ENCODE data around the gene KCTD10.

KCTD10 gene

DNA sequence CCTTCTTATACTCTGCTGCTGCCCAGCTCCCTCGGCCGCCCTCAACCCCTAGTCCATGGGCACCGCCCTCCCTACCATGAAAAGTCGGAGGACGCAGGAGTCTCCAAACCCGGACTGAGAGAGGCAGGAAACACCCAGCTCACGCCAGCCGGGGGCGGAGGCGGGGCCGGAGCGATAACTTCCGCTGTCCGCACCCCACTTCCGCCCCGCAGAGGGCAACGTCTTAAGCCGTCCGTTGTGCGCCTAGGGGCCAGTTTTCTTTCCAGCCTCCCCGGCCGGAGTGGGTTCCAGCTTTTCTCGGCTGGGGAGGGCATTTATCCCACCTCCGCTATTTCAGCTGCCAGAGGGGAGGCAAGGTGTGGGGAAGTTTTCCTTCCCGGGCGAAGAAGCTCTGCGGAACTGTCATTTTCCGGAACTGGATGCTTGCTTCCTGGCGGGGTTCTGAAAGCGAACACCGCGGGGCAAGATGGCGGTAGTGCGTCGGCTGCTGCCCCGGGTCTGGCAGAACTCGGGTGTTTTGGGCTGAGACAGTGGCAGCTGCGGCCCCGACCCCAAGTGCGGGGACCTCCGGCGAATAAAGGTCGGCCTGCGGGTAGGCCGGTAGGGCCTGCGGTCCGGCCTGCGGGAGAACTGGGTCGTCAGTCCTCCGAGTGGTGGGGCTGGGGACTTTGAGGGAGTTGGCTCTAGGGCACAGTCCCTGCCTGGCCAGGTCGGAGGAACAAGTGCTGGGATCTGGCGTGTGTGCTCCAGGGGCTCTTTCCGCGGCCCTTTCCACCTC, at the start of gene KCTD10, which contains the start of gene UBE3B:
KCTD10 (minus strand) TSS at position 116 of the 778 bp plus-strand sequence; CDS start at position 78, 38 bp downstream.
UBE3B (plus strand) TSS at position 450 of the 778 bp plus-strand sequence. CDS start 5,918 bp downstream, outside the sequence.
- DNase-seq = peak; percentile 81

DNA sequence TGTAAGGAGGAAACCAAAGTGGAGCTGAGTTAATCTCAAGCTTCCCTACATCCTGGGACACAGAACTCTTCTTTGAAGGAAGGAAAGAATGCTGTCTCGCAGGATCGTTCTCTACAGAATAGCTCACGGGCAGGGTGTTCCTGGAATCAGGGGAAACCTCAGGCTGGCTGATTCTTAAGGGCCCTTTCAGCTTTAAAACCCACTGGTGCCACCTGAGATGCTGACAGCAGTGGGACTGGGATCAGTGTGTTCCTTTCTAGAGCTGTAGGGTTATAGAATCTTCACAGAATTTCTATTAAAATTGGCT, 48.1 kb upstream of the KCTD10 start:
- DNase-seq = no peak

DNA sequence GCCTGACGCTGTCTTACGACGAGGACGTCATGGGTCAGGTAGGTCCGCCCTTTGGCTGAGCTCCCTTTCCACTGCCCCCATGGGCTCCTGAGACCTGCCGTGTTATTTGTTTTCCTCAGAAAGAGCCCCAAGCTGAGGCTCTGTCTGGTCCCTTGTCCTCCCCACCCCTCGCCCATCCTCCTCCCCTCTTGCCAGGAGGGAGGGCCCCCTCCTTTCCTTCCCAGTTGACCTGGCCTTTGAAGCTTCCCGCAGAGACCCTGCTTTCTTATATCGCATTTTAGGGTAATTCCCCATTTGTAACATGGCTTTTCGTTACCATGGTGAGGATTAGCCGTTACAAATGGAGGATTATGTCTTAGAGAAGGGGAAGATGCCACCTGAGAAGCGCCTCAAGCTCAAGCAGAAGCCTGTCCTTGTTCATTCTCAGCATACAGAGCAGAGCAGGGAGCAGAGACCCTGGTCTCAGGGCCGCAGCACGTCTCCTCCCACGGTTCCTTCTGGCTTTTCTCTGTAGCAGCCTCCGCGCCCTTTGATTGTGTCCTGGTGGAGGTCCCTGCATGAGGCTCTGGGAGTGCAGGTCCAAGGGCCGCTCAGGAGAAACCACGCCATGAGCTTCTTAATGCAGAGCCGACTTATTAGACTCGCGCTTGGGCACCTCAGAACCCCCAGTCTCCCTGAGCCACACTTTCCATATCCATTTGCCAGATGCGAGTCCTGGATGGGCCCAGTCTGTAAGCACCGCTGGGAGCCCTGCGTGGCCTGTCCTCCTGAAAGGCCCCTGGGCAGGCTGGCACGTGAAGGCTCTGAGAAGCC, 47.6 kb upstream of the KCTD10 start:
- no peak for DNase-seq

DNA sequence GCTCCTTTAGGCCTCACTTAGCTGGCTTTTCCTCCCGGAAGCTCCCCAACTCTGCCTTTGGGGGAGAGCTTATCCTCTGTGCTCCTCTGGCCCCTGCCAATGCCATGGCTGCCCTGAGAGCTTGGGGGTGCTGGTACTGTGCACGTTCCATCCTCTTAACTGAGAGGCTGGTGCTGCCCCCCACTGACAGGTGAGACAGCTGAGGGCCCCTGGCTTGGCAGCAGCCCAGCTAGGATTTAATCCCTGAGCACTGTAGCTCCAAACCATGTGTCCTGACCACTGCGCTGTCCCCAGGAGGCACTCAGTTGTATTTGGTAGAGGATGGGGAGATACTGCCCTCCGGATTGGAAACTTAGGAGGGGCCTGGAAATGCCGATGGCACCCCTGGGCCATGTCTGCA, 46.4 kb upstream of the KCTD10 start:
- no peak for DNase-seq

GRCh38 chr12:109523071-109523470, 46.0 kb upstream of the KCTD10 start:
- no peak for DNase-seq

GRCh38 chr12:109521831-109522230, 44.7 kb upstream of the KCTD10 start:
- no peak for DNase-seq

- no peak for DNase-seq
Measured at GRCh38 chr12:109519787-109520186, 42.7 kb upstream of the KCTD10 start.

DNA sequence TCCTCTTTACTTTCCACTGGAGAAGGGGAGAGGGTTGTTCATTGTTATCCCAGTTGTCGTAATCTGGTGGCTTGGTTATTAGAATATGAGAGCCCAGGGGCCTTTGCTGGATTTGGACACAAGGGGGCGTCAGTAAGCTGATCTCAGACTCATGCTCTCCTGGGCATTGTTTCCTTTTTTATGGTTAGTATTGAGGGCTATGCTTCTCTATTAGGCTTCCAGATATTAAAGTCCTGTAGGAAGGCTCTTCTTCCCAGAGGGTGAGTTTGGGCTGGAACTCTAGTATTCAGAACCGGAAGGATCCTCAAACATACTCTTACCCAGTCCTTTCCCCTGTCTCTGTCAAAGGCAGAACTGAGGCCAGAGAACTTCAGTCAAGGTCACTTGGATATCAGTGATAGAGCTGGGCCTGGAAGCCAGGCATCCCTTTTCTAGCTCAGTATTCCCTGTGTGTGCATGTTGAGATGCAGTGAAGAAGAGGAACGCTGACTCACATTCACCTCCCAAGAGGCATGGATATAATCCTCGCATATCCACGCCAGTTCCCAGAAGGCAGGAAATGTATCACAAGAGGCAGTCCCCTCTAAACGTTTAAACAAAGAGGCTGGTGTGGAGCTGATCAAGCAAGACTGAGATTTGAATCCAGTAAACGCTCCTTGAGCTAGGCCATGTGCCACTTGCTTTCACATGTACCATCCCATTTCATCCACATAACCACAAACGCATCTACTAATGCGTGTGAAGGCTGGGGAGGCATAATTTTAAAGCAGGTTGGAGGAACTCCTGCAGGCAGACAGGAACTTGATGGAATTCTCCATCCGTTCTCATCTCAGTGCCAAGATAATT, 41.9 kb upstream of the KCTD10 start:
- peak; percentile 66 for DNase-seq

DNA sequence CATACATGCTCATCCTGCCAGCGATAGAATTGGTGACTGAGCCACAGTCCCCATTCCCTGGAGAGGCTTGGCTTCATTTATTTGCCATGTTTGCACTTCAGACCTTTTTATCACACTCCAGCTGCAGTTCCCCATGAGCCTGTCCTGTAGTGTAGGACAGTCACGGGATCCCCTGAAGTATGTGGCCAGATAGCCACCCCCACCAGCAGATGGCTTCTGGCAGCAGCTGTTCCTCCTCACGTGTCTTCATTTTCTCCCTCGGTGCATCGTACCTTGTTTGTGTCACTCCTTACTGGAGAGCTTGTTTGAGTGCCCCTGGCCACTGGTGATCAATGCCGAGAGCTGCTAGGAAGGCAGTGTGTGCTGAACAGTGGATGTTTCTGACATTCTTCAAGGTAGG, 40.5 kb upstream of the KCTD10 start:
- no peak for DNase-seq

- no peak for DNase-seq
Measured at GRCh38 chr12:109513977-109514376, 36.9 kb upstream of the KCTD10 start.

DNA sequence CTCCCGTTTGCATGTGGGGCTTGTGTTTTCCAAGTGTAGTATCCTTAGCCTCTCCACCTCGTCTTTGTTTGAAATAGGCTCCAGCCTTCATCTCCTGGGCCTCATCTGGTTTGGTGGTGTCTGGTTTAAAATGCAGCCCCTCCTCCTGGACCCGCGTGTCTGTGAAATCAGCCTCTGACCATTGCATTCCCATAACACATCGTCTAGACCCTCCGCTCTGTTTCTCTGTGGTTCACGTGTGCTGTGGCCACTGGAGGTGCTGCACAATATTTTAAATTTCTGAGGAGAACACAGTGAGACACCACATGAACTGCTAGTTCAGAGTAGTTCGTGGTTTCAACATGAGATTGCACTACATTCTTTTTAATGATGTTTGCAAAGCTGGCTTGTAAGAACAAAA, 36.0 kb upstream of the KCTD10 start:
- DNase-seq = no peak

DNA sequence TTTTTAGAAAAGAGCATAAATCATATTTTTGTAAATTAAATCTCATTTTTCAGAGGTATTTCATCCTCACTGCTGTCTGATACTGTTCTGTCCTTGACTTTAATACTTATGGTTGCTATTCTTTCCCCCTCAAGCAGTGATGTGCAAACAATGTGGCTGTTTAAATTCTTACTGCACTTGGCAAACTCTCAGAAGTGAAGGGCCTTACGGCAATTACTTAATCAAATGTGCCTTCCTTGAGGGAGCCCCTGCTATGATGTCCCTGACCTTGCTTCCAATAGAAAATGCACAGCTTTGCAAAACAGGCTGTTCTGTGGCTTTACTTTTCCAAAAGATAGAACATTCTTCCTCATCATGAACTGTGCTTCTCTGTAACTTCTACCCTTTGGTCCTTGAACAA, 35.5 kb upstream of the KCTD10 start:
- no peak for DNase-seq

DNA sequence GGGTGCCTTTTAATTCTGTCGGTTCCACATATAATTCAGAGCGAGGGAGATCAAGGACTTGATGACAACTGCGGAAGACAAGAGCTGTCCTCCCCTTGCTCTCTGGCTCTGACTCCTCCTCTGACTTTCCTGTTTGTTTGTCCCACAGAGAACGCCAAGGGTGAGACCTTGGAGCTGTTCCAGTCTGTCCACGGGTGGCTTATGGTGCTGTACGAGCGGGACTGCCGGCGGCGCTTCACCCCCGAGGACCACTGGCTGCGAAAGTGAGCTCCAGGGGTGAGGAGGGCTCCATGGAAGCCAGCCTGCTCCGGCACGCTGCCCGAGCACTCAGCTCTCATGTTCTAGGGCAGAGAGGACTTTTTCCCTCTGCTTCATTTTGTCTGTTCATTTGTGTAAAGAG, 33.1 kb upstream of the KCTD10 start:
- DNase-seq = no peak

- DNase-seq = no peak
Measured at GRCh38 chr12:109504068-109504467, 27.0 kb upstream of the KCTD10 start.

DNA sequence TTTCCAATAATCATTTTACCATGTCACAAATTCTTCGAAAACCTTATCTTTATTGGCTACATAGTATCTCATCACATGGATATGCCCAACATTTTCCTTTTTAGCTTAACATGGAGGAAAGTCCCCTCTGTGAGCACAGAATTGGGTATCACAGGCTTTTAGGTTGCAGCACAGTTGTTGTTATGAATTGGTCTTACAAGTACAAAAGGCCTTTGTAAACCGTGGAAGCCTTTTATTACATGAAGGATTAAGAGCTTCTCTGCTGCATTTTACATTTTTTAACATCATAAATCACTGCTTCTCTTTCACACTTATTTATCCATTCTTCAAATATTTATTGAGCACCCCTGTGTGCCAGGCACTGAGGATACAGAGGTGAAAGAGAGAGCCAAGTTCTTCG, 26.5 kb upstream of the KCTD10 start:
- DNase-seq = no peak

DNA sequence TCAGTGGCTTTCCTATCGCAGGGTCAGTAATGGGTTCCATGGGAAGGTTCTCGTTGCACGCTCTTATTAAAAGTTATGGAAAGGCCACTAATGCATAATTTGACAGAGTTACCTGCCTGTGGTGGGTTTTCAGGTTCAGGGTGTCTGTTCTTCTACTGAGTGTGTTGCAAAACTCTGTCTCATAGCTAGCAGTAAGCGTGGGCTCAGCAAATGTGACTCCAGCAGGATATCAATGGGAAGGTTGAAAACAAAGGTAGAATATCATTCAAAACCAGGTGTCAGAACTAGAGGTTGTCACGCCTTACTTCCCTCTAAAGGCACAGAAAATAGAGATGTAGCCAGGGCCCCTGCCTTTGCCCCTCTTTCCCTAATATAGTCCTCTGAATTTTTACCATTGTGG, 25.2 kb upstream of the KCTD10 start:
- no peak for DNase-seq

DNA sequence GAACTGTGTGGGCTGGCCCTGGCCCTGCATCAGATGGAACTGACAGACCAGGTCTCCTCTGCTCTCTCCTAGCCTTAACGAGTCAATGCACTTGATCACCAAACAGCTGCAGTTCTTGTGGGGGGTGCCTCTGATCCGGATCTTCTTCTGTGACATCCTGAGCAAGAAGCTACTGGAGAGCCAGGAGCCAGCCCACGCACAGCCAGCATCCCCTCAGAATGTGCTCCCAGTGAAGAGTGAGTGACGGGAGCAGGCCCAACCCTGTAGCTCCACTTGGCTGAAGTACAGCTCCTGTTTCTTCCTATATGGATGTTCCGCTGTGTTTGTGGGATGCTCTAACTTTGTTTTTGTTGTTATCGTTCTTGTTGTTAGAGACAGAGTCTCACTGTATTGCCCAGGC, 24.2 kb upstream of the KCTD10 start:
- no peak for DNase-seq

- no peak for DNase-seq
Measured at GRCh38 chr12:109500406-109501185, 23.5 kb upstream of the KCTD10 start.

DNA sequence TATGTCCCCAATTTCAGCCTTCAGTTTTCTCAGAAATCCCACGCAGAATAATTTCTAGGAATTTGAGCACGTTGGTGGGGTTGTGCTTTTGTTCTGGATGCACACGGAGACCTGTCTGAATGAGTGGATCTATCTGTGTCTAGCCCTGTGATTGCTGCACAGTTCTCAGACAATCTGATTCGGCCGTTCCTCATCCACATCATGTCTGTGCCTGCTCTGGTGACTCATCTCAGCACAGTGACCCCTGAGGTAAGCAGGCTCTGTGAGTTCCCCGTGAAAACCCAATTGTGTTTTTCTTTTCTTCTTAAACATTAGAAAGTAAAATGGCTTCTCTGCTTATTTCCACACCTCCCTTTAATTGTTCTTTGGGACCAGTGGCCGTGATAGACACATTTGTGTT, 20.6 kb upstream of the KCTD10 start:
- no peak for DNase-seq

- no peak for DNase-seq
Measured at GRCh38 chr12:109496306-109496705, 19.2 kb upstream of the KCTD10 start.

GRCh38 chr12:109495012-109495411, 17.9 kb upstream of the KCTD10 start:
- DNase-seq = no peak

GRCh38 chr12:109494348-109494881, 17.3 kb upstream of the KCTD10 start:
- no peak for DNase-seq

All from NCI-H2107 (cell line).